DMS79 (cell line): ENCODE data around the gene ETNK2.
"Not testable (repeated sequence)": the region's sequence is repeated elsewhere in the genome, so short reads cannot be mapped to it uniquely, and the experiment has no call there.

Experiments
- DNase-seq: peaks from one replicate; lab custom pipeline; 2025; lab: John Stamatoyannopoulos, UW

Gene ETNK2

DNA sequence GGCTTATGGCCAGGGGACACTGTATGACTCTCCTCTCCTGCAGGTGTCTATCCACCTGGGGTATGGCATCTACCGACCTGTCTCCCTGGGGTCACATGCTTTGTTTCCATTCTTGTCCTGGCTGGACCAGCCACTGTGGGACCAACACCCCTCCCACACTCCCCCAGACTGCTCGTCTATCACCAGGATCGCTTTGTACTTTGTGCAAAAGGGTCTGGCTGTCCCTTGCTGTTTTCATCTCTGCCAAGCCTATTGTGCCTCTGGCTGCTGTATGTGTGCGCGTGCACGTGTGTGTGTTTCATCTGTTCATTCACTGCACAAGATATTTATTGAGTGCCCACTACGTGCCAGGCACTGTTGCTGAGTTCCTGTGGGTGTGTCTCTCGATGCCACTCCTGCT lies 25.5 kb downstream of the ETNK2 start:
- DNase-seq: no peak

DNA sequence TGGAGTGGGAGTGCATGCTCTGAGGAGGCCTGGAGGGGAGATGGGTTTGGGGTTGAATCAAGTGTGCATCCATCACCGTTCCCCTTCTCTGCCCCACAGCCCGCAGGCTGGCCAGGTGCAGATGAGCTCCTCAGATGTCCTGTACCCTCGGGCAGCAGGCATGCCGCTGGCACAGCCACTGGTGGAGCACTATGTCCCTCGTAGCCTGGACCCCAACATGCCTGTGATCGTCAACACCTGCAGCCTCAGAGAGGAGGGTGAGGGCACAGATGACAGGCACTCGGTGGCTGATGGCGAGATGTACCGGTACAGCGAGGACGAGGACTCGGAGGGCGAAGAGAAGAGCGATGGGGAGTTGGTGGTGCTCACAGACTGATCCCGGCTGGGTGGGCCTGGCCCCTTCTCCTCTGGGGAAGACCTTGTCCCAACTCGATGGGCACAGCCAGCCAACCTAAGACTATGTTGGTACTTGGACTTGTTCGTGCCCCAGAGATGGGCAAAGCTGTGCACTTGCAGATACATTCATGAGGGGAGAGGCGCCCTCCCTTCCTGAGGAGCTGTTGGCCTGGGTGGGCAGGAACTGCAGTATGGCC lies 26.0 kb downstream of the ETNK2 start:
- no peak for DNase-seq

DNA sequence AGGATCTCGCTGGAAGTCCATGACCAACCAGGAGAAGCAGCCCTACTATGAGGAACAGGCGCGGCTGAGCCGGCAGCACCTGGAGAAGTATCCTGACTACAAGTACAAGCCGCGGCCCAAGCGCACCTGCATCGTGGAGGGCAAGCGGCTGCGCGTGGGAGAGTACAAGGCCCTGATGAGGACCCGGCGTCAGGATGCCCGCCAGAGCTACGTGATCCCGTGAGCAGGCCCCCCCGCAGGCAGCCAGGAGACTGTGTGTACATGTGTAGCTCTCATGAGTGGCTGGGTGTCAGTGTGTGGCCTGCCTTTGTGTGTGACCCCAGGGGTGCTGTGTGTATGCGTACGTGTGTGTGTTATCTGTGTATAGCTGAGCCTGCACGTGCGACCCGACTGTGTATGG lies 27.2 kb downstream of the ETNK2 start:
- DNase-seq: no peak

GRCh38 chr1:204123376-204123775 lies 28.5 kb downstream of the ETNK2 start:
- DNase-seq: no peak

GRCh38 chr1:204121840-204122555 lies 29.8 kb downstream of the ETNK2 start:
- no peak for DNase-seq

GRCh38 chr1:204116539-204116938 lies 35.3 kb downstream of the ETNK2 start:
- DNase-seq: no peak

DNA sequence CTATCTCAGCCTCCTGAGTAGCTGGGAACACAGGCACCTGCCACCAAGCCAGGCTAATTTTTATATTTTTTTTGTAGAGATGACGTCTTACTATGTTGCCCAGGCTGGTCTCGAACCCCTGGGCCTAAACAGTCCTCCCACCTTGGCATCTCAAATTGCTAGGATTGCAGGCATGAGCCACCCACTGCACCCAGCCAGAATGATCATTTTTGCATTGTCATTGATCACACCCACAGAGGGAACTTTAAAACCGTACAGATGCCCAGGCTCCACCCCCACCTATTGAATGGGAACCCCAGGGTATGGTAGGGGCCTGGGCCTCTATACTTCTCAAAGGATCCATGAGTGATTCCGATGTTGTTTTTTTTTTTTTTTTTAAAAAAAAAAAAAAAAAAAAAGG lies 36.7 kb downstream of the ETNK2 start:
- no peak for DNase-seq

DNA sequence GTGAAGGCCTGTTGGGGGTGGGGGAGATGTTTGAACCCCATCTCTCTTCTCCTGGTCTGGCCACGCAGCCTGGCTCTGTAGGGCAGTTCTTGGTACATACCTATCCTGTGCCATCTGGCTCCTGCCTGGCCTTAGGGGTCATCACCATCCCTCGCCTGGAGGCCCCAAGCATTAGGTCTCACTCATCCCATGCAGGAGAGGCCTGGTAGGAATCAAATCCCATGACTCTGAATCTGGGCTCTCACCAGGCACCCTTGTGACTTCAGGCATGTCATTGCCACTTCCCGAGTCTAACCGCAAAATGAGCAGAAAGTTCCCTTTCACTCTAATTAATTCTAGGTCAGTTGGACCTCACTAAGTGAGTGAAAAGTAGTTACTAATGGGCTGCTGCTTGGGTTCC lies 37.2 kb downstream of the ETNK2 start:
- DNase-seq: no peak

DNA sequence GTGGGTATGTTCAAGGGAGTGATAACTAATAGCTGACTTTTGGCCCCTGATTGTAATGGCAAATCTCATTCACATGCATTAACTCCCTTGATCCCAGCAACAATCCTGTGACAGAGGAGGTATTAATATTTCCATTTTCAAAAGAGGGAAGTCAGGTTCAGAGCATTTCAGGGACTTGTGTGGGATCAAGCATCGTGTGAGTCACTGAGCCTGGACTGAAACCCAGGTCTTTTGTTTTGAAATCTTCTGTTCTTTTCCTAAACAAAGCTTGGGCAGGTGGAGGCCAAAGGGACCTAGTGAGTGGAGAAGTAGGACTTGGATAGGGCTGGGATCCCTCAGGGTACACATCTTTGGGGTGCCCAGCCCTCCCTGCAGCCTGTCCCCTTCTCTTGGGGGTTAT lies 37.9 kb downstream of the ETNK2 start:
- no peak for DNase-seq

- DNase-seq: no peak
These were observed 38.7 kb downstream of the ETNK2 start for GRCh38 chr1:204112876-204113730.

- DNase-seq: peak; percentile 42
These were observed 40.8 kb downstream of the ETNK2 start for GRCh38 chr1:204110894-204111633.

- no peak for DNase-seq
These were observed 43.3 kb downstream of the ETNK2 start for GRCh38 chr1:204108312-204109141.

DNA sequence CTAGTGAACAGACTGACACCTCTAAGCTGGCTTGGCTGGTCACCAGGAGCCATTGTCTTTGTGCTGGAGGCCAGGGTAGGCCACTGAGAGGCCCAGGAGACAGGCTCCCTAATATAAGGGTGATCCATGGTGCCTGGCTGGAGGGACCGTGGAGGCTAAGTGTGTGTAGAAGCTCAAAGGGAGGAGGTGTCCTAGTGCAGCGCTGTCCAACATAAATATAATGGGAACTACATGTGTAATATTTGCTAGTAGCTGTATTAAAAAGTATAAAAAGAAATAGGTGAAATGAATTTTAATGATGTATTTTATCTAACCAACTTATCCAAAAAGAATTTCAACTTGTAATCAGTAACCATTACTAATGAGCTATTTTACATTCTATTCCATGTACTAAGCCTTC lies 44.0 kb downstream of the ETNK2 start:
- DNase-seq: no peak

DNA sequence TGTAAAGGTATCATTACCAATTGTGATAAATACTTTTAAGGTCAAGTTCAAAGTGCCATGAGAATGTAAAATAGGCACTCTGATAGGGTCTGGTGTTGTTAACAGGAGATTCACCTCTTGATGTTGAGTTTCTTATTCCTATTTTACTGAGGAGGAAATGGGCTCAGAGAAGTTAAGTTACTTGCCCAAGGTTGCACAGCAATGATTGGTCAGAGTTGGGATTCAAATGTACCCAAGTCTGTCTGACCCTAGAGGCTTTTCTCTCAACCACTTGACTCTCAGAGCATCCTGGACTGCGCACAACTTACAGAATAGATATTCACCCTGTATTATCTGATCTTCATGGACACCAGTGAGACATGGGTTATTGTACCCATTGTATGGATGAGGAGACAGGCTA lies 45.0 kb downstream of the ETNK2 start:
- no peak for DNase-seq

- no peak for DNase-seq
These were observed 46.7 kb downstream of the ETNK2 start for GRCh38 chr1:204105131-204105515.

- DNase-seq: no peak
These were observed 47.3 kb downstream of the ETNK2 start for GRCh38 chr1:204104331-204105130.

DNA sequence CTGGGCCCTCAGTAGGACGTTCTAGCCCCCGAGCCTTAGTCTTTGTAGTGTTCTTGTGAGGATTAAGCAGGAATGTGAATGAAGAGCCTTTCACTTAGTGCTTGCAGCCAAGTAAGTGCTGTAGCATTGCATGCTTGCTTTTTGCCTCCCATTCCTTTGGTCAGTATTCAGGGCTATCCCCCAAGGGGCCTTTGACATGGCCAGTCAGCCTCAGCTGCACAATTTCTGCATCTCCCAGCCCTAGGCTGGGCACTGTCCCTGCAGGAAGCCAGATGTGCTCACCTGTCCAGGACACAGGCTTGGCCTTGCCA lies 48.5 kb downstream of the ETNK2 start:
- no peak for DNase-seq

- no peak for DNase-seq
These were observed 49.0 kb downstream of the ETNK2 start for GRCh38 chr1:204102739-204103430.

DNA sequence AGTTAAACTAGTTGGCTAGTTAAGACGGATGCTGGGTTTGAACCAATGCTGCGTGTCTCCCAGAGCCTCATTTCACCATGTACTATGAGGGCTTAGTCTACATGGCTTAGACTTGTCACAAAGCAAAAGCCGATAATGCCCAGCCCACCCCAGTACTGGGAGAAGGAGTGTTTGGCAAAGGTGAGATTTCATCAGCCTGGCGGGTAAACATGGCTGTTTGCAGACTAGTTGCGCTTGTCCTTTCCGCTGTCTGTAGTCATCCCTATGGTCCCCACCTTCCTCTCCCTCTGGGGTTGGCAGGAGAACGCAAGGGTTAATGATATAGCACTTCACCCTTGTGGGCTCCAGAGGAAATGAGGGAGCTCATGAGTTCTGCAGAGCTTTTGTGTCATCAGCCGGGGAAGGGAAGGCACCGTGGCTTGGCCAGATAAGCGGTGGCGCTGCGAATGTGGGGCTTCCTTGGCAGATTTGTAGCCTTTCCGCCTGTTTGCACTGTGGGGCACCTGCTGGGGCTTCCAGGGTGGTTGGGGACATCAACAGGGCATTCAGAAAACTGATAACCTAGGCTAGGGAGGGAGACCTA lies 49.7 kb downstream of the ETNK2 start:
- no peak for DNase-seq

DNA sequence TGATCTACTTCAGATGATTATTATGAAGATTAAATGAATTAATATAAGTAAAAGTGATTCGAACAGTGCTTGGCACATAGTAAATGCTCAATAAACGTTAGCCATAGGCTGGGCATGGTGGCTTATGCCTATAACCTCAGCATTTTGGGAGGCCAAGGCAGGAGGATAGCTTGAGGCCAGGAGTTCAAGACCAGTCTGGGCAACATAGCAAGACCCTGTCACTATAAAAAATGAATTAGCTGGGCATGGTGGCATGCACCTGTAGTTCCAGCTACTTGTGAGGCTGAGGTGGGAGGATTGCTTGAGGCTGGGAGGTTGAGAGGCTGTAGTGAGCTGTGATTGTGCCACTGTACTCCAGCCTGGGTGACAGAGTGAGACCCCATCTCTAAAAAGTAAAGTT lies 52.1 kb downstream of the ETNK2 start:
- DNase-seq: not testable (repeated sequence)
